Progenitor cell of endocrine pancreas (in vitro differentiated cells): ENCODE data around the gene MEGF8. TPM values are rescaled to one million over a fixed set of nuclear protein-coding genes. Genes with fewer than 3 reads are reported as not detected.

Experiments
- DNase-seq: peaks from one replicate; pipeline ENCODE4 v3.0.0; 2021; ENCODE audit warnings: low spot score; ENCODE audit not compliant: unreplicated experiment
- H3K27ac Mint-ChIP-seq: 2 replicates; pipeline ENCODE4 v1.8.0; 2021; ENCODE audit warnings: mild to moderate bottlenecking, moderate library complexity, mixed read lengths
- H3K27me3 Mint-ChIP-seq: 2 replicates; pipeline ENCODE4 v1.8.0; 2021; ENCODE audit warnings: mixed read lengths
- H3K36me3 Mint-ChIP-seq: 2 replicates; pipeline ENCODE4 v1.8.0; 2022; ENCODE audit warnings: mixed read lengths; ENCODE audit not compliant: insufficient read depth
- H3K4me1 Mint-ChIP-seq: 2 replicates; pipeline ENCODE4 v1.8.0; 2021; ENCODE audit warnings: low read depth, mixed read lengths
- H3K4me3 Mint-ChIP-seq: 2 replicates; pipeline ENCODE4 v1.8.0; 2021; ENCODE audit warnings: low read depth, mild to moderate bottlenecking, moderate library complexity, mixed read lengths
- H3K9me3 Mint-ChIP-seq: 2 replicates; pipeline ENCODE4 v1.8.0; 2021; ENCODE audit warnings: low read depth, mixed read lengths
- total RNA-seq: library from RNA; stranded (reverse); gene quantifications from 2 replicates; pipeline ENCODE4 v1.2.1, GENCODE V29; 2021
- TF ChIP-seq, protein P1 (sequence below): fragments of 200-600 bp; sonication (generic); IDR thresholded peaks from one replicate; pipeline ENCODE4 v1.5.0; 2021; ENCODE audit warnings: antibody characterized with exemption, mild to moderate bottlenecking; ENCODE audit not compliant: unreplicated experiment

Gene MEGF8
- total RNA-seq, 1 donor from 2014 or later: 61.7 TPM

GRCh38 chr19:42369433-42370067, 44.1 kb downstream of the MEGF8 start:
- TF ChIP-seq, protein P1, sequence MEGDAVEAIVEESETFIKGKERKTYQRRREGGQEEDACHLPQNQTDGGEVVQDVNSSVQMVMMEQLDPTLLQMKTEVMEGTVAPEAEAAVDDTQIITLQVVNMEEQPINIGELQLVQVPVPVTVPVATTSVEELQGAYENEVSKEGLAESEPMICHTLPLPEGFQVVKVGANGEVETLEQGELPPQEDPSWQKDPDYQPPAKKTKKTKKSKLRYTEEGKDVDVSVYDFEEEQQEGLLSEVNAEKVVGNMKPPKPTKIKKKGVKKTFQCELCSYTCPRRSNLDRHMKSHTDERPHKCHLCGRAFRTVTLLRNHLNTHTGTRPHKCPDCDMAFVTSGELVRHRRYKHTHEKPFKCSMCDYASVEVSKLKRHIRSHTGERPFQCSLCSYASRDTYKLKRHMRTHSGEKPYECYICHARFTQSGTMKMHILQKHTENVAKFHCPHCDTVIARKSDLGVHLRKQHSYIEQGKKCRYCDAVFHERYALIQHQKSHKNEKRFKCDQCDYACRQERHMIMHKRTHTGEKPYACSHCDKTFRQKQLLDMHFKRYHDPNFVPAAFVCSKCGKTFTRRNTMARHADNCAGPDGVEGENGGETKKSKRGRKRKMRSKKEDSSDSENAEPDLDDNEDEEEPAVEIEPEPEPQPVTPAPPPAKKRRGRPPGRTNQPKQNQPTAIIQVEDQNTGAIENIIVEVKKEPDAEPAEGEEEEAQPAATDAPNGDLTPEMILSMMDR: no peak
- Mint-ChIP-seq H3K27me3 (no peaks in the 10 kb centered on the region), H3K4me3 (no peak overlapping the region), H3K9me3 (no peaks in the 10 kb centered on the region), H3K27ac (peak overlapping the region; percentile 79), H3K36me3 (peaks cover 13% of the 10 kb centered on the region), H3K4me1 (no peaks in the 10 kb centered on the region)
- no peak for DNase-seq

DNA sequence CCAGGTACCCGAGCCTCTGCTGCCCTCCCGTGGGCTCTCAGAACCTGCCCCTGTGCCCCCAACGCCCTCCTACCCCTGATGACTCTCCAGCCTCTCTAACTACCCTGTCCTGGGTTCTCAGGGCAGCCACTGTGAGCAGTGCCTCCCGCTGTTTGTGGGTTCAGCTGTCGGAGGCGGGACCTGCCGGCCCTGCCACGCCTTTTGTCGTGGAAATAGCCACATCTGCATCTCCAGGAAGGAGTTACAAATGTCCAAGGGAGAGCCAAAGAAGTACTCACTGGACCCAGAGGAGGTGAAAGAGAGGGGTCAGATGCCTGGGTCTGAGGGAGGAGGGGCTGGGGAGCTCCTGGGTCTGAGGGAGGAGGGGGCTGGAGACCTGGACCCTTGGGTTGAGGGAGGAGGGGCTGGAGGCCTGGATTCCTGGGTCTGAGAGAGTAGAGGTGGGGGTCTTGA, 44.7 kb downstream of the MEGF8 start:
- Mint-ChIP-seq H3K27me3 (no peaks in the 10 kb centered on the region), H3K27ac (no peak overlapping the region), H3K36me3 (peaks cover 14% of the 10 kb centered on the region), H3K9me3 (no peaks in the 10 kb centered on the region), H3K4me1 (no peaks in the 10 kb centered on the region), H3K4me3 (no peak overlapping the region)
- TF ChIP-seq, protein P1: no peak
- DNase-seq: no peak

DNA sequence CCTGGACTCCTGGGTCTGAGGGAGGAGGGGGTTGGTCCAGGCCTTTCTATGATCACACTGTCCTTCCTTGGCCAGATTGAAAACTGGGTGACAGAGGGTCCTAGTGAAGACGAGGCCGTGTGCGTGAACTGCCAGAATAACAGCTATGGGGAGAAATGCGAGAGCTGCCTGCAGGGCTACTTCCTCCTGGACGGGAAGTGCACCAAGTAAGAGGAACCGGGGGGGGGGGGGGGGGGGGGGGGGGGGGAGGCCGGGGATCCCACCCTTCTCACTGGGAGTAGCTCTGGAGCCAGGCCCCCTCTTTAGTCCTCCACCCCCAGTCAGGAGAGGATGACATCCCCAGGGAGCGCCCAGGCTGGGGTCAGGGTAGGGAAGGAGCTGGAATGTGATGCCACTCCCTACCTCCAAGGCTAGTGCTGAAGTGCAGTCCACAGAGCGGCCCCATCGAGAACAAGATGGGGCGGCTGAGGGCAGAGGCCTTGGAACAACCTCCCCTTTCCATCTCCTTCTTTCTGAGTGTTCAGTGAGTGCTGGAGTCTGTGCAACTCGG, 45.3 kb downstream of the MEGF8 start:
- no peak overlapping the region for H3K27ac Mint-ChIP-seq
- H3K9me3 Mint-ChIP-seq: no peaks in the 10 kb centered on the region
- H3K36me3 Mint-ChIP-seq: peaks cover 14% of the 10 kb centered on the region
- no peaks in the 10 kb centered on the region for H3K4me1 Mint-ChIP-seq
- H3K4me3 Mint-ChIP-seq: no peak overlapping the region
- DNase-seq: no peak
- no peaks in the 10 kb centered on the region for H3K27me3 Mint-ChIP-seq
- TF ChIP-seq, protein P1: no peak

DNA sequence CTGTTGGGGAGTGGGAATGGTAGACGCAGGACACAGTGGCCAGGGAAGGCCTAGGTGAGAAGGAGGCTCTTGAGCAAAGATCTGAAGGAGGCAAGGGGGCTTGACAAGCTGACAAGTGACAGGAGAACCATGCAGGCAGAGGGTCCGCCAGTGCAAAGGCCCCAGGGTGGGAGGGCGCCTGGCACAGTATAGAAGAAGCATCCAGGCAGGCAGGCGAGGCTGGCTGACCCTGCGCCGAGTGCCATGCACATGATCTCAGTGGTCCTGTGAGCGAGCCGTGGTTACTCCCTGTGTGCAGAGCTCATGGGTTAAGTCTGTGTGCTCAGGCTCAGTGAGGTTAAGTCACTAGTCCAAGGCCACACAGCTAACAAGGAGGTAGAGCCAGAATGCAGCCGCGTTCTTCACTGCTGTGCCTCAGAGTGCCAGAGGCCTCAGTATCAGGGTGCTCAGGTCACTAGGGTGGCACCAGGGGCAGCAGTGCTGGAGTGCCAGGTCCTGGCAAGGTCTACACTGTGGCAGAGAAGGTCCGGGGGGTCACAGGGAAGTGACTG, 49.5 kb downstream of the MEGF8 start:
- H3K36me3 Mint-ChIP-seq: peaks cover 10% of the 10 kb centered on the region
- no peaks in the 10 kb centered on the region for H3K4me1 Mint-ChIP-seq
- TF ChIP-seq, protein P1: no peak
- no peak overlapping the region for H3K27ac Mint-ChIP-seq
- no peaks in the 10 kb centered on the region for H3K9me3 Mint-ChIP-seq
- DNase-seq: no peak
- no peak overlapping the region for H3K4me3 Mint-ChIP-seq
- peaks cover 3% of the 10 kb centered on the region for H3K27me3 Mint-ChIP-seq

GRCh38 chr19:42375415-42376176, 50.2 kb downstream of the MEGF8 start:
- Mint-ChIP-seq H3K27me3 (peaks cover 9% of the 10 kb centered on the region), H3K36me3 (peaks cover 10% of the 10 kb centered on the region), H3K27ac (no peak overlapping the region), H3K4me3 (no peak overlapping the region), H3K9me3 (no peaks in the 10 kb centered on the region), H3K4me1 (no peaks in the 10 kb centered on the region)
- no peak for DNase-seq
- TF ChIP-seq, protein P1: no peak
